Midbrain (tissue), 1 donor: ENCODE results near the gene GUCA2A.

Experiments used
- DNase-seq: peaks from one replicate; lab custom pipeline; 2025; lab: John Stamatoyannopoulos, UW

The GUCA2A gene

GRCh38 chr1:42130061-42130660 is 34.4 kb downstream of the GUCA2A start:
- DNase-seq = no peak

- no peak for DNase-seq
Measured at GRCh38 chr1:42128964-42129363, 35.6 kb downstream of the GUCA2A start.

GRCh38 chr1:42128499-42128898 is 36.0 kb downstream of the GUCA2A start:
- DNase-seq = no peak

DNA sequence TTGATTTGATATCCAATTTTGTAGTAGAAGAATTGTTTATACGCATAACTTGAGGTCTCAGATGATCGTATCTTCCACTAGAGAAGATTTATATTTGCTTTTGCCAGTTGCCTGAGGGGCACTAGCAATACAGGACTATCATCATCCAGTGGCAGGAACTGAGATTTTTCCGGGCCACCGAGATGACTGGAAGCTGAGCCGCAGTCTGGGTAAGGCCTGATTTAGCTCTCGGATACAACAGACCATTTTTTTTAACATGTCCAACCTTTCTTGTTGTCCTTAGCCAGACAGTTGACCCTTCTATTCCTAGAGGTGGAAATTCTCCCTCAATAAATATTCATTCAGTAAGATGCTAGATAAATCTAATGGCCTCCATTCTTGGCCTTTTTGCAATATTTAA is 36.8 kb downstream of the GUCA2A start:
- DNase-seq = no peak

- no peak for DNase-seq
Measured at GRCh38 chr1:42125552-42125951, 39.0 kb downstream of the GUCA2A start.

GRCh38 chr1:42122408-42122807 is 42.1 kb downstream of the GUCA2A start:
- DNase-seq = no peak

DNA sequence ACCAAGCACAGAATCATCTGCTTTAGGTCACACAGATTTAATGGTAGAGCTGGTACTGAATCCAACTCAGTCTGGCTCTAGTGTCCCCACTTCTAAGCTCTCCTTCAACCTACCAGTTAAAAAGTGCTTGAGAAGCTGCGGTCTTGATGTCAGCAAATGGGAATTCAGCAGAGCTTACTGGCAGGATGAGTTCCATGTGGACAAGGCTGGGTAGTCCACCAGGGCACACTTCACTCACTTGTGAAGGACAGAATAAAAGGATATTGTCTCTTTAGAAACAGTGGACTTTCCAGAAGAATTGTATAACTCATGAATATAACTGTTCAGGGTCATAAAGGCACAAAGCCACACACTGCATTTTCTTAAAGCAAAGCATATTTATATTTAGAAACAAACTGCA is 46.4 kb downstream of the GUCA2A start:
- no peak for DNase-seq

- no peak for DNase-seq
Measured at GRCh38 chr1:42117214-42117613, 47.3 kb downstream of the GUCA2A start.

DNA sequence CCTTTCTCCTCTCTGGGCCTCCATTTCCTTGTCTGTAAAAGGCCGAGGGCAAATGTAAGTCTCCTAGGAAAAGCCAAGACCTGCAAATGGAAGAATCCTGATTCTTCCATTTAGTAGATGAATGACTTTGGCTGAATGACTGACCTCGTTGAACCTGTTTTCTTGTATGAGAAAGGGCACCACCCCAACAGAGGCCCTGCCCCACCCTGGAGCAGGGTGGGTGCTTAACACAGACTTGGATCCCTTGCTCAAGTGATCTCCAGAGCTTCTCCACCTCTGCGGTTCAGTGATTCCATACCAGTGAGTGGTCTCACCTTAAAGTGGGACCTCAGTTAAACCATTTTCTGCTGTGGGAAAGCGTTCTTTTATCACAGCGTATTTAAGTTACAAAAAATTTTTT is 50.3 kb downstream of the GUCA2A start:
- no peak for DNase-seq
